B cell (primary cell): ENCODE results near the gene LRRC7.

Source experiments
- EZH2 ChIP-seq: IDR thresholded peaks from 2 replicates; pipeline ENCODE4 v1.6.1; 2012; ENCODE audit warnings: borderline replicate concordance, low read depth, mild to moderate bottlenecking, moderate library complexity, low read length; ENCODE audit not compliant: insufficient read depth, poor library complexity, severe bottlenecking
- TF ChIP-seq, protein P1 (sequence below): fragments of 200-600 bp; IDR thresholded peaks from one replicate; pipeline ENCODE4 v1.8.0; 2022; ENCODE audit warnings: antibody characterized with exemption, mild to moderate bottlenecking

DNA sequence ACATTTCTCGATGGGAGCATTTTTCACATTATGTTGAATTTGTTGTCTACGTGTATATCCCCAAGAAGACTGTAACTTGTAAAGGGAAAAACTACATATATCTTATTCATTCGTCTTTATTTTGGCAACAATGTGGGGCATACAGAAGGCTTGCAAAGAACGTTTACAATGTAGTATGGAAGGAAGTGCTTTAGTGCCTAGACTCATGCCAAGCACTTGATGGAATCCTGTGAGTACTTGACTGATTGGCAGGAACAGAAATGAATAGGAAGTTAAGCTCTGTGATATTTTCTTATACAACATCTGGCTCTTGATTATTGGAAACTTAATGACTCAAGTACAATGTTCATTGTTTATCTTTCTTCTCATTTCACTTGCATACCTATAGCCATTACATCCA is 284.4 kb downstream of the LRRC7 start:
- TF ChIP-seq, protein P1, sequence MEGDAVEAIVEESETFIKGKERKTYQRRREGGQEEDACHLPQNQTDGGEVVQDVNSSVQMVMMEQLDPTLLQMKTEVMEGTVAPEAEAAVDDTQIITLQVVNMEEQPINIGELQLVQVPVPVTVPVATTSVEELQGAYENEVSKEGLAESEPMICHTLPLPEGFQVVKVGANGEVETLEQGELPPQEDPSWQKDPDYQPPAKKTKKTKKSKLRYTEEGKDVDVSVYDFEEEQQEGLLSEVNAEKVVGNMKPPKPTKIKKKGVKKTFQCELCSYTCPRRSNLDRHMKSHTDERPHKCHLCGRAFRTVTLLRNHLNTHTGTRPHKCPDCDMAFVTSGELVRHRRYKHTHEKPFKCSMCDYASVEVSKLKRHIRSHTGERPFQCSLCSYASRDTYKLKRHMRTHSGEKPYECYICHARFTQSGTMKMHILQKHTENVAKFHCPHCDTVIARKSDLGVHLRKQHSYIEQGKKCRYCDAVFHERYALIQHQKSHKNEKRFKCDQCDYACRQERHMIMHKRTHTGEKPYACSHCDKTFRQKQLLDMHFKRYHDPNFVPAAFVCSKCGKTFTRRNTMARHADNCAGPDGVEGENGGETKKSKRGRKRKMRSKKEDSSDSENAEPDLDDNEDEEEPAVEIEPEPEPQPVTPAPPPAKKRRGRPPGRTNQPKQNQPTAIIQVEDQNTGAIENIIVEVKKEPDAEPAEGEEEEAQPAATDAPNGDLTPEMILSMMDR = no peak
- TF ChIP-seq EZH2 = no peak
